GM12801 (cell line): Measurements from ENCODE around the gene POLD2.

ENCODE experiments used
- TF ChIP-seq, protein P1 (sequence below): IDR thresholded peaks from one replicate; pipeline ENCODE4 v1.5.1; 2011; ENCODE audit warnings: control low read depth; ENCODE audit not compliant: insufficient read length; ENCODE audit errors: extremely low read depth

Gene POLD2

DNA sequence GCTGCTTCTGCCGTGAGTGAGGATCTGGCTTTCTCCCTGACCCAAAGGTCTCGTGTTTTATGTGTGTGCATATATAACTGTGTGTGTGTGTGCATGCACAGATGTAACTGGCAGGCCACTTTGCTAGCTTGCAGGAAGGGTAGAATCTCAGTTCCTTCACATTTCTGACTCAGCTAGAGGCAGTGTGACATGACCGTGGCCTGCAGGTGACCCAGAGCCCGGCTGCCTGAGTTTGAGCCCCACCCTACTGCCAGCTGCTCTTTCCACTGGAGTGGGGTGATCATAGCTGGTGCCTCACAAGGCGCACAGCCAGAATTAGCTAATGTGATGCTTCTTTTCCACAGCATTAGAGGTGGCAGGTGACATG lies 27.1 kb upstream of the POLD2 start:
- TF ChIP-seq, protein P1, sequence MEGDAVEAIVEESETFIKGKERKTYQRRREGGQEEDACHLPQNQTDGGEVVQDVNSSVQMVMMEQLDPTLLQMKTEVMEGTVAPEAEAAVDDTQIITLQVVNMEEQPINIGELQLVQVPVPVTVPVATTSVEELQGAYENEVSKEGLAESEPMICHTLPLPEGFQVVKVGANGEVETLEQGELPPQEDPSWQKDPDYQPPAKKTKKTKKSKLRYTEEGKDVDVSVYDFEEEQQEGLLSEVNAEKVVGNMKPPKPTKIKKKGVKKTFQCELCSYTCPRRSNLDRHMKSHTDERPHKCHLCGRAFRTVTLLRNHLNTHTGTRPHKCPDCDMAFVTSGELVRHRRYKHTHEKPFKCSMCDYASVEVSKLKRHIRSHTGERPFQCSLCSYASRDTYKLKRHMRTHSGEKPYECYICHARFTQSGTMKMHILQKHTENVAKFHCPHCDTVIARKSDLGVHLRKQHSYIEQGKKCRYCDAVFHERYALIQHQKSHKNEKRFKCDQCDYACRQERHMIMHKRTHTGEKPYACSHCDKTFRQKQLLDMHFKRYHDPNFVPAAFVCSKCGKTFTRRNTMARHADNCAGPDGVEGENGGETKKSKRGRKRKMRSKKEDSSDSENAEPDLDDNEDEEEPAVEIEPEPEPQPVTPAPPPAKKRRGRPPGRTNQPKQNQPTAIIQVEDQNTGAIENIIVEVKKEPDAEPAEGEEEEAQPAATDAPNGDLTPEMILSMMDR = no peak

DNA sequence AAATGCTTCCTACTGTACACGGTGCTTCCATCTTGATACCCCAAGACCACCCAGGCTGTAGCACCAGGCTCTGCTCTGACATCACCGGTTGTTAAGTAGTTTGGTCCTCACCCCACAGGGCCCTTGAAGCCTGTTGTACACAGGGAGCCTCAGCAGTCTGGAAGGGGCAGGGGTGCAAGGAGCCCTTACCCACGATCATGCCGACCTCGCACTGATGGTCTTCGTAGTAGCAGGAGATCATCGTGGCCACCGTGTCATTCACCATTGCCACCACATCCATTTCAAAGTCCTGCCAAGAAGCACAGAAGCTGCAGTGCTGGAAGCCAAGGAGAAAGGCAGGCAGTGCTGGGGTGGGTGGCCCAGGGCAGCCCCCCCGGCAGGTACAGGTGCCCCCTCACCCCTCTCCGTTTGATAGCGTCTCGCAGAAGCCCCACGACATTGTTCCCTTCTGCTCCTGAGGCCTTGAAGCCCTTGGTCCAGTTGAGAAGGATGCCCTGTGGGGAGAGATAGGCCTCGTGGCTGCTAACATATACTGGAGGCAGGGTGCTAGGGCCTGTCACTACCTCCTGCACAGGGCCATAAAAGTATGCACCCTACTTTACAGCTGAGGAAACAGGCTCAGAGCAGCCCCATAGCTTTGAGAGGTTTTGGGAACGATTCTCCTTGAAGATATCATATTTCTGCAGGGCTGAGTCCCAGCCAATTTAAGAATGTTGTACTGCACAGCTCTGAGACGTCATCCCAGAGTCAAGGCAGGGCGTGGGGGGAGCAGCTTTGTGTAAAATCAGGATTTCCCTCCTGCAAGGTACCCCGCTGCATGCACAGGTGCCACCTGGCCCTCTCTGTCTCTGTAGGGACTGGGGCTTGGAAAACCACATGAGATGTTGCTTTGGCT lies 26.5 kb upstream of the POLD2 start:
- TF ChIP-seq, protein P1 = no peak

DNA sequence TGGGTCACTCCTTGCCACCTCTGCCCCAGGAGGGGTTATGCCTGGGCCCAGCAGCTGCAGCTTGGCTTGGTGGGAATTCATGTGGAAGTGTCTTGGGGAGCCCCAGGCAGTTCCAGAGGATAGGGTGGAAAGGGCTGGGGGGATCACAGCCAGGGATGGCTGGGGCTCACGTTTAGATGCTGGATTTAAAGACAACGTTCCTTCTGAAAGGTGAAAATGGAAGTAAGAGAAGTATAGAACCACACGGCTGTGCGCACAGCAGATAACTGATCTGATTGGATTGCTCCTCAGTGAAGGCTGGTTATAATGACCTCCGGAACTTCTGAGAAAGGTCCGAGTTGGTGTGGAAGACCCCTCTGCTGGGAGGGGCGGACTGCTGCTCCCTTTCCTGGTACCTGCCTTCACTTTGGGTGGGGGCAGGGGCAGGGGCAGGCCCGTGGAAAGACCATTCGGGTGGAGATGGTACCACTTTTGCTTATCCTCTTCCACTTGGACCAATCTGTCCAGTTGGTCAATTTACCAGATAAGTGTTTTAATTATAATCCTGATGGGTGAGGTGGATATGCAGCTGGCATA lies 25.7 kb upstream of the POLD2 start:
- TF ChIP-seq, protein P1 = no peak

DNA sequence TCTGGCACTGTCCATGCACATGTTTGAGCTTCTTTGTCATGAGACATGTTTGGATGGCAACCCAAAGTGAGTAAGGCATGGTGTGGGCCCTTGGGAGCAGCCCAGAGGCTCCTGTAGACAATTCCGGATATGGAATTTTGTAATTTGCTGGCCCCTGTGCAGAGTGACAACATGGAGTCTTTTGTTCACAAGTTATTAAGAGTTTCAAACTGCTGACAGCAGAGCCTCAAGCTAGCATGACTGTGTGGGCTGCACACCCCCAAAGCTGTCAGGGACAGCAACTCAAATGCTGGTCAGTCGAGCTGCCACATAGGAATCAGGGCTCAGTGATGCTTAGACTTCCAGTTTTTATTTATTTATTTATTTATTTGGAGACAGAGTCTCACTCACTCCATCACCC lies 24.8 kb upstream of the POLD2 start:
- TF ChIP-seq, protein P1 = no peak

DNA sequence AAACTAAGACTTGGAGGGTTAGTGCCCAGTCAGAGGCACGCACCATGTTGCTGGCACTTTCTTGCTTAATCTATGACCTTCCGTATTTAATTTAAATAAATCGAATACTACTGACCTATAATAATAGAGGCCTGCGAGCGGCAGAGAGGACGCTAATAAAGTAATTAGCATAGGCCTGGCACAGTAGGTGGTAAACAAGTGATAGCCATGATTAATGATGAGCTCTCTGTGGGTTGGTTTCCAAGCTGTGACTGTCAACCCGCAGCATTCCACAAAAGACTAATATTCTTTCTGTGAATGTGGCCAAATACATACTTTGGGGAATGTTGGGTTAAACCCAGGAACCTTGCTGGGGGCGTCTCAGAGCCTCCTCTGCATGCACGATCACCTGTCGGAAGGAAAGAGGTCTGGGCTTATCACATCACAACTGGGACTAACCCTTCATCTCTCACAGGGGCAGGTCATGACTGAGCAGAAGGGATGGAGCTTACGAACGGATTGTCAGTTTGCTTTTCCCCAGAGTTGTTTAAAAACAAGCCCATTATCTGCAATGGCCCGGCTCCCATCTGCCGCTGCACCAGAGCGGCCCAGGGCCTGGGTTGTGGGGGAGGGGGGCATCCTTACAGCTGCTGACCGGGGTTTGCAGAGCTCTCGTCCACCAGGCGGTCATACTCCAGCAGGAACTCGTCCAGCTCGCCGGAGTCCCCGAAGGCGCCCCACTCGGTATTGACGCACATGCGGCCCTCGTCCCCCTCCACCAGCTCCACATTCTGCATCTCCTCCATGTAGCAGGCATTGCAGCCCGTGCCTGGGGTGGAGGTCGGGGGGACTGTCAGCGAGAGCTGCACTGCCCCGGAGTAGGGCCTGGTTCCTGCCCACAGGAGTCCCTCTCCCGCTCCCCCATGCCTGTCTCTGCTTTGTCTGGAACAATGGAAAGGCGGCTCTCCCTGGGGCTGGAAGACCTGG lies 24.0 kb upstream of the POLD2 start:
- TF ChIP-seq, protein P1 = no peak

DNA sequence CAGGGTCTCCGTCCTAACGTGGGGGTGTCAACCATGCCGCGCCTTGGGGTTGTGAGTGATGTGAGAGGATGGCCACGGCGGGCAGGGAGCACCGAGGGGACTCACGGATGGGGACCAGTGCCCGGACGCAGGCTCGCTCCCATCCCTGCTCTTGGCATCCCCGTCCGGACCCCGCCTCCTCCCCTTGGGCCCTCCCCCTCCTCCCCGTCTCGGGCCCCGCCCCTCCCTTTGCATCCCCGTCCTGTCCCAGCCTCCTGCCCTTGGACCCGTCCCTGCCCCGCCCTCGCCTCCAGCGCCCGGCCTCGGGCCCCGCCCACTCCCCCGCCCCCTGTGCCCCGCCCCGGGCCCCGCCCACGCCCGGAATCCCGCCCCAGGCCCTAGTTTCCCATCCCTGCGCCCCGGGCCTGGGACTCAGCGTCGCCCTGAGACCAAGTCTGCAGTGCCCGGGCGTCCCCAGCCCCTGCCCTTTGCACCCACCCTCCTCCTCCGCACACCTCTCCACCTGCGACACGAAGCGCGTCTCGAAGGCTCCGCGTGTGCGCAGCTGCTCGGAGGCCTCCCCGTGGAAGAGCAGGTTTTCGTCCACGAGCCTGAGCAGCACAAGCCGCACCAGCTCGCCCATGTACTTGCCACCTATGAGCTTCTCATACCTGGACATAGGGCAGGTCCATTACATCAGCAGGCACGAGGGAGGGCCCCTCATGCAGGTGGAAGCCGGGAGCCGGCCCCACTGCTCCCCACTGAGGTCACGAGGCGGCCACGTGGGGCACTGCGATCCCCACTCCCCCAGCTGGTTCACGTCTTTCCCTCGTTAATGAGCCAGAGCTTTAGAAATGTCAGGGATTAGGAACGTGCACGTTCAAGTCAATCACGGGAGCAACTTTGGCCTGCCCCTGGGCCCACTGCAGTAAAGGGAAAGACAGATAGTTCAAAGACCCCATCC lies 22.9 kb upstream of the POLD2 start:
- TF ChIP-seq, protein P1 = no peak
